GM21360 (cell line): ENCODE results near the gene ECHDC1.
"Not testable (repeated sequence)": the region's sequence is repeated elsewhere in the genome, so short reads cannot be mapped to it uniquely, and the experiment has no call there.

Experiments
- ATAC-seq: cut with Tn5 transposase; IDR thresholded peaks from one replicate; pipeline ENCODE4 v1.9.1; 2021; ENCODE audit warnings: mild to moderate bottlenecking, moderate library complexity; ENCODE audit not compliant: unreplicated experiment

Gene ECHDC1

GRCh38 chr6:127342296-127342945, 988 bp downstream of the ECHDC1 start:
- ATAC-seq: no peak

DNA sequence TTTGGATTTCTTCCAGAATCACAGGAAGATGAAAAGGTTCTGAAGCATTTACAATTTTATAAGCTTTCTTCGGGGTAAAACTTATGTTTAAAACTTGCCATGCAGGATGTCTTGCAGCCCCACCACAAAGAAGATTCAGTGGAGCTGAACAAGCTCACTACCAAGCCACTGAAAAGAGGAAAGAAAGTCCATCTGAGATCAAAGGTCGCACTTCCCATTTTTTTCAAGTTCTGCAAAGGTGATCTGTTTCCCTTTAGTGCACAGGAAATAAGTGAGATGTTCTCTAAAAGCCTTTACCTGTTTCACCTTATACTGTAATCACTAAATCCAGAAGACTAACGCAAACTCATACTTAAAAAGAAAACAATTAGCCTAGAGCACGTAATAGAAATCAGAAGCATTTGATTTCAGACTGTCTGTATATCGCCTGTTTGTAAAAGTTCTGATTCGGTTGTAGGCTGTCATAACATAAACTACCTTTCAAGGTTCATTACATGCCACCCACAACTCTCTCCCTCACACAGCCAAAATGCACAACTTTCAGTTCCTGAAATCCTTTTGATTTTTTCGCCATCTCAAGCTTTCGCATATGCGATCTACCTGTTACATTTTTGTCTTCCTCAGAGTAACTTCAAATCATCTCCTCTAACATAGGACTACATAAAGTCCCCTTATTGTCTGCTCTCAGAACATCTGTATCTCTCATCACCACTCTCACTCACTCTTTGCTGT, 1.8 kb downstream of the ECHDC1 start:
- ATAC-seq: peak; percentile 23

GRCh38 chr6:127340171-127340570, 3.2 kb downstream of the ECHDC1 start:
- no peak for ATAC-seq

DNA sequence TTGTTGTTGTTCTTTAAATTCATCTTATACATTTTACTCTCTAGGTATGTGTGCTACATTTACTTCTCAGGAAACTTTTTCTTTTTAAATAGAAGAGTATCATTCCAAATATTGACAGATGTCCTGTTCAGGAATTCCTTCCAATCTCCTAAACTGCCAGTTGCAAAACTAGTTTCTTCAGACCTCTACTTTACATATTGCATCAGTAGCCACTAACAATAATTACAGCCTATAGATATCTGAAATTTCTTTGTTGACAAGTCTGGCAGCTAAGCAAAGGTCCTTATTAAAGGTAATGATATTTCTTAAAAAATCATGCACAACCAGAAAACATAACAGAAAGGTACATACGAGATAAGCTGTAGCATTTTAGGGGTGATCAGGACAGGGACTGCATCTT, 4.5 kb downstream of the ECHDC1 start:
- no peak for ATAC-seq

GRCh38 chr6:127332383-127332961, 10.9 kb downstream of the ECHDC1 start:
- no peak for ATAC-seq

GRCh38 chr6:127331256-127331655, 12.2 kb downstream of the ECHDC1 start:
- not testable (repeated sequence) for ATAC-seq

DNA sequence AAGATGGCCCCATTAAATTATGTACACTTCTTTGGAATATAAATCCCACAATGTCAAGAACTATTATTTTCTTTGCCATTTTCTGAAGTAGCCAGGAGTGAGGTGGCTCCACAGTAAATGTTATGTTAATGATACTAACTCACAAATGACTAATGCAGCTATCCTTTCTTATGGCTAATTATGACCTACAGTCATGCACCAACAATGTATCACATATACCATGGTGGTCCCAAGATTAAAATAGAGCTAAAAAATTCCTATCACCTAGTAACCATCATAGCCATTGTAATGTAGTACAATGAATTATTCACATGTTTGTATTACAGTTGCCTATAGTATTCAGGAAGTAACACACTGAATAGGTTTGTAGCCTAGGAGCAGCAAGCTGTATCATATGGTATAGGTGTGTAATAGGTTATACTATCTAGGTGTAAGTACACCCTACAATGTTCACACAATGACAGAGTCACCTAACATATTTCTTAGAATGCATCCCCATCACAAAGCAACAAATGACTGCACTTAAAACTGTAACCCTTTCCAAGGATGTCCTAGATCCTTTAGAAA, 15.3 kb downstream of the ECHDC1 start:
- ATAC-seq: no peak

GRCh38 chr6:127319686-127320085, 23.7 kb downstream of the ECHDC1 start:
- no peak for ATAC-seq

DNA sequence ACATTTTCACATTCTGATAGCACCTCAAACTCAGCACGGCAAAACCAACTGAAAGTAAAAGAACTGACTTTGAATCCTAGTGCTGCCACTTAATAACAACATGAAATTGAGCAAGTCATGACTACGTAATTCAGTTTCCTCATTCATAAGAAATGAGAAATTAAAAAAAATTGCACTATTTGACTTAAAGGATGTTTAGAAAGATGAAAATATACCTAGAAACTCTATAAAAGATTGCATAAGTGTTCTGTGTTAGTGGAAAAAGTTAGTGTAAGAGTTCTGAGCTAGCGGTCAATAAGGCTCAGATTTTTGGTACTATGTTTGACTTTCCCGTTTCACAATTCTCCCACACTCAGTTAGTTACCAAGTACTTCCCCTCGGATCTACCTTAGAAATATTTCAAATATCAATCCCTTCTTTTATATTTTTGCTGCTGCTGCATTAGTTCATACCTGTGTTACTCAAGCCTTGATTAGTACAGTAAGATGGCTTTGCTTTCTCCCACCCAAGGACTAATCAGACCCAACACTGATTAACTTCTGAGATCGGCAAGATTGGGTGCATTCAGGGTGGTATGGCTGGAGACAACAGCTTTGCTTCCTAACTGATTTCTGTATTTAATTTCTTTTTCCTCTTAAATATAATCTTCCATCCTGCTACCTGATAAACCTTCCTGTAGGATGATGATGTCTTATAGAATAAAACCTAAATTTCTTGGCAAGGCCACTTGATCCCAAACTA, 25.9 kb downstream of the ECHDC1 start:
- no peak for ATAC-seq

- ATAC-seq: no peak
Observed at GRCh38 chr6:127305741-127306140, 37.7 kb downstream of the ECHDC1 start.

GRCh38 chr6:127303917-127304316, 39.5 kb downstream of the ECHDC1 start:
- no peak for ATAC-seq

DNA sequence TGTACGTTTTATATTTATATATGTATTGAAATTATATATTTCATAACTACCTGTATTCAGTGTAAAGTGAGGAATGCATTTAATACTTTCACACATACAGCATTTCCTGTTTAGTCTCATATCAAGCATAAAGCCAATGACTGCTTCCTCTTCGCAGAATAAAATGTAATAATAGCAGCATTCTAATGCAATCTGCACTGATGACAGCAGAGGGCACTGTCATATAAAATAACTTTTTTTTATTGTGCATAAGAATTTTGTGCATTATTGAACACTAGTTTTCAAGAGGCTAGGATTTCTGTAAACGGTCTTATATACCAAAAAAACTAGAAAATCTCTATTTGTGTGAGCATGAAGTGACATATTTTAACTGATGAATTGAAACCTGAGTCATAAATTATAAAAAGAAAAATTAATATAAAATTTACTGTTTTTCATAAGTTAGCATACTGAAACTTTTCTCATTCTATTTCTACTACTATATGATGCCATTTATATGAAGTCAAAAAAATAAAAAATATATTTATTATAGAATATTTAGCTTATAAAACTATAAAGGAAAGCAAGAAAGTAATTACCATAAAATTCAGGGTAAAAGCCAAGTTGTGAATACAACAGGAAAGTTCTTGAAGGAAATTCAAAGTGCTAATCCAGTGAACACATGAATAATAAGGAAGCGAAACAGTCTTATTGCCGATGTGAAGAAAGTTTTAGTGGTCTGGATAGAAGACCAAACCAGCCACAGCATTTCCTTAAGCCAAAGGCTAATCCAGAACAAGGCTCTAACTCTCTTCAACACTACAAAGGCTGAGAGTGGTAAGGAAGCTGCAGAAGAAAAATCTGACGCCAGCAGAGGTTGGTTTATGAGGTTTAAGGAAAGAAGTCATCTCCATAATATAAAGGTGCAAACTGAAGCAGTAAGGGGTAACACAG, 40.4 kb downstream of the ECHDC1 start:
- peak; percentile 87 for ATAC-seq

GRCh38 chr6:127301199-127301700, 42.2 kb downstream of the ECHDC1 start:
- no peak for ATAC-seq

GRCh38 chr6:127300411-127300810, 43.0 kb downstream of the ECHDC1 start:
- no peak for ATAC-seq

DNA sequence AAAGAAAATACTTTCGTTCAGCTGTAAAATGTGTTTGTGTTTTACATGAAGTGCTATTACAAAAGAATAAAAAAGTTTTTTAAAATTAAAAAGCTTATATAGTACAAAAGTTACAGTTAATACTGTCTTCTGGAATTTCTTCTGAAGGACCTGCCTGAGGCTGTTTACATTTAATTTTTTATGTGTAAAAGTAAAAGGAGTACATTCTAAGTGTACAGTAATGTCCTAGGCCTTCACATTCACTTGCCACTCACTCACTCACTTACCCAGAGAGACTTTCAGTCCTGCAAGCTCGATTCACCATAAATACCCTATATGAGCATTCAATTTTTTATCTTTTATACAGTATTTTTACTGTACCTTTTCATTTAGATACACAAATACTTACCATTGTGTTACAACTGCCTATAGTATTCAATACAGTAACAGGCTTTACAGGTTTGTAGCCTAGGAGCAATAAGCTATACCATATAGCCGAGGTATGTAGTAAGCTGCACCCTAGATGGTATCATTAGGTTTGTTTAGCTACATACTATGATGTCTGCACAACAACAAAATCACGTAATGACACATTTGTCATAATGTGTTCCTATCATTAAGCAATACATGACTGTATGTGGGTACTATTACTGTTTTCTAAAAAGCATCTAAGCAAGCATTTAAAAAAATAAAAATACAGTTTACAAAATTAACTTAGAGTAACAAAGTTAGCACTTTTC, 43.7 kb downstream of the ECHDC1 start:
- no peak for ATAC-seq

- no peak for ATAC-seq
Observed at GRCh38 chr6:127298475-127298874, 44.9 kb downstream of the ECHDC1 start.

DNA sequence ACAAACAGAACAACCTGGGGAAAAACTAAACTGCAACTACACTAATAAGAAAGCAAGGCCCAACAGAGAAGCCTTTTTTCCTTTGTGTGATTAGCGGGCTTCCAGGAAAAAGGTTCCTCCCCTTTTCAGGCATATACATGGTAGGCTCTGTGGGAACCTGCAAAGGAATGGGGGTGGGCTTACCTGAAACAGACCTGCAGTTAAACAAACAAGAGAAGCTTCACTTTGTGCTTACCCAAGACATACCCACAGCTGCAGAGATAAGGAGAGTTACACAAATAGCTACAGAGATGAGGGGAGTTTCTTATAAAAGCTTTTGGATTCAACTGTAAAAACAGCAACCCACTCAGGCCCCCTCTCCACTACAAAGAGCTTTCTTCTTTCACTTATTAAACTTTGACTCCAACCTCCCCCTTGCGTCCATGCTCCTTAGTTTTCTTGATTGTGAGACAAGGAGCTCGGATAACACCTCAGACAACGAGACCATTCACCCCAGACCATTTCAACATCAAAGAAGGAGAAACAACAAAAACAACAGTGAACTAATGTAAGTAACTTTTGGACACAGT, 45.8 kb downstream of the ECHDC1 start:
- ATAC-seq: no peak

GRCh38 chr6:127291495-127291894, 51.9 kb downstream of the ECHDC1 start:
- peak; percentile 86 for ATAC-seq
